Esophagus muscularis mucosa (tissue), 4 donors: ENCODE measurements around the gene REX1BD. TPM values are rescaled to one million over a fixed set of nuclear protein-coding genes. Genes with fewer than 3 reads are reported as not detected.
"Not testable (repeated sequence)": the region's sequence is repeated elsewhere in the genome, so short reads cannot be mapped to it uniquely, and the experiment has no call there.

Experiments used
- DNase-seq: peaks from one replicate; pipeline ENCODE4 v3.0.0-alpha.2; 2017; ENCODE audit errors: extremely low spot score
- H3K27ac ChIP-seq, 4 donors: fragments of 200-600 bp; sonication (generic); replicated peaks in 1 of 4; 1 replicate in 3 of 4; 2 replicates in 1 of 4; pipeline ENCODE4 v1.5.1; 2016 to 2019; ENCODE audit warnings: mild to moderate bottlenecking in 1 of 4
- H3K27me3 ChIP-seq, 4 donors: fragments of 200-600 bp; sonication (generic); one replicate each; pipeline versions ENCODE4 v1.5.1 to v1.6.0; 2016 to 2019
- H3K36me3 ChIP-seq, 4 donors: fragments of 200-600 bp; sonication (generic); one replicate each; pipeline ENCODE4 v1.5.1; 2016 to 2019
- H3K4me1 ChIP-seq, 4 donors: fragments of 200-600 bp; sonication (generic); one replicate each; pipeline ENCODE4 v1.5.1; 2016 to 2019
- H3K4me3 ChIP-seq, 4 donors: fragments of 200-600 bp; sonication (generic); 1 replicate in 2 of 4; 2 replicates in 2 of 4; pipeline ENCODE4 v1.5.1; 2016 to 2019; ENCODE audit warnings: mild to moderate bottlenecking in 4 of 4, moderate library complexity in 1 of 4
- H3K9me3 ChIP-seq, 4 donors: fragments of 200-600 bp; sonication (generic); 1 replicate in 3 of 4; 2 replicates in 1 of 4; pipeline ENCODE4 v1.5.1; 2016 to 2019
- EP300 ChIP-seq: sonication (generic); formaldehyde crosslinking; IDR thresholded peaks from one replicate; pipeline ENCODE4 v1.6.1; 2017; ENCODE audit warnings: antibody characterized with exemption
- POLR2A ChIP-seq: fragments of 450-650 bp; IDR thresholded peaks from one replicate; pipeline ENCODE4 v1.6.1; 2017; ENCODE audit warnings: antibody characterized with exemption, moderate library complexity, mild to moderate bottlenecking, low read depth
- POLR2AphosphoS5 ChIP-seq, 2 donors: sonication (generic); formaldehyde crosslinking; IDR thresholded peaks; one replicate each; pipeline ENCODE4 v1.6.1; 2017; ENCODE audit warnings: antibody characterized with exemption in 2 of 2
- WGBS: methylation state at CpG from one replicate; pipeline ENCODE4 v1.1.5; 2018; 5-methylcytosine and 5-hydroxymethylcytosine counted together
- intact Hi-C: fragments of 100-400 bp; cut with DNase I; formaldehyde crosslinking; loops from one replicate; pipeline ENCODE4 v1.15.1; 2023
- total RNA-seq, 4 donors: library from RNA; depleted of rRNA; stranded (reverse); fragments of >200 nt; gene quantifications; one replicate each; pipeline versions ENCODE4 v1.1.0 to v1.2.1, GENCODE V29; 2016
- TF ChIP-seq, protein P1 (sequence below), 3 experiments: fragments of 200-600 bp in 2 of 3; fragments of 450-650 bp in 1 of 3; sonication (generic) in 2 of 3; IDR thresholded peaks; one replicate each; pipeline ENCODE4 v1.5.1; 2017 to 2019; ENCODE audit warnings: antibody characterized with exemption in 3 of 3, mild to moderate bottlenecking in 2 of 3, moderate library complexity in 1 of 3

The REX1BD gene
- total RNA-seq, 4 donors from 2014 or later = 56.1 to 77.7 (median 67.0) TPM

DNA sequence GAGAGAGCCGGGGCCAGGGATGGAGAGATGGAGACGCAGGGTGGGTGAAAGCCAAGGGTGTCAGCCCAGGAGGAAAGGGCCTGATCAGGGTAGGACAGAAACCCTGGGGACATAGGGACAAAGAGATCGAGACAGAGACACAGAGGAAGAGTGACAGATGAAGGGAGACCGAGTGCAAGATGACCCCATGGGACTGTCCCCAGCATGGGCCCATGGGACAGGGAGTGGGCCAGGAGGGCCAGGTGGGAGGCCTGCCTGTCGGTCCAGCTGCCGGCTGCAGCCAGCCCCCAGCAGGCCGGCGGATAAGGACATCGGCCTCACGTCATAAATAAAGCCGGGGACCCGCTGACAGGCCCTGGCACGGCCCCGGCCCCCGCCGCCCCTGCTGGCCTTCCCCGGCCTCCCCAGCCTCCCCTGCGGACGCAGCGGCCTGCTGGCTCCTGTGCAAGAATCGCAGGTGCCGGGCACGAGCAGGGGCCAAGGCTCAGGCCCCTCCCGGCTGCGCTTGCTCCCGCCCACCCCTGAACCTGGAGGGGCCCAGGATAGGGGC, 6.3 kb downstream of the REX1BD start:
- peak overlapping the region in 2 of 4 donors; percentile 33 to 47 for H3K27ac ChIP-seq
- no peak for TF ChIP-seq POLR2A
- TF ChIP-seq EP300 = no peak
- no peaks in the 10 kb centered on the region for H3K9me3 ChIP-seq
- peak overlapping the region; percentile 47 to 63 (median 48) for H3K4me3 ChIP-seq
- peaks cover 19 to 31% (median 26%) of the 10 kb centered on the region in 4 donors for H3K4me1 ChIP-seq
- intact Hi-C loops = loop anchor here (5.0 kb wide), 2 partner anchors 82 to 252 kb away; no protein-coding TSS in a partner anchor
- H3K36me3 ChIP-seq = peaks cover 0 to 20% (median 8%) of the 10 kb centered on the region in 4 donors
- WGBS = 26% methylated on average over 20 of the region's 26 CpGs
- H3K27me3 ChIP-seq = peaks cover 0 to 25% (median 8%) of the 10 kb centered on the region in 4 donors
- no peak for DNase-seq

DNA sequence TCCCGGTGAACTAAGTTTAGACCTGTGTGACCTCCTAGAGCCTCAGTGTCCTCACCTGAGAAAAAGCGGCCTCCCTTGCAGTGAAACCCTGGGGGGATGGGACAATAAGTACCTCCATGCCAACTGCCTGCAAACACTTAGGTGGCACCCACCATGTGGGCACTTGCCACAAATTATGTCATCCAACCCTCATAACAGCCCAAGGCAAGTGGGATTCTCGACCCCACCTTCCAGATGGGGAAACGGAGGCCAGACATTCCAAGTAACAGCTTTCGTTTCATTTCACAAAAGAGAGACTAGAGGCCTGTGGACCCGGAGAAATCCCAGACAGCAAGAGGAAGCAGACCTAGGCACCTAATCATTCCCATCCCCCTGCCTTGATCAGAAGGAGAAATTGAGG, 6.9 kb downstream of the REX1BD start:
- WGBS = 68% methylated on average over 6 of the region's 6 CpGs
- H3K27me3 ChIP-seq = peaks cover 0 to 29% (median 8%) of the 10 kb centered on the region in 4 donors
- intact Hi-C loops = no loop called here
- peaks cover 0 to 18% (median 8%) of the 10 kb centered on the region in 4 donors for H3K36me3 ChIP-seq
- no peaks in the 10 kb centered on the region for H3K9me3 ChIP-seq
- H3K4me1 ChIP-seq = peaks cover 17 to 25% (median 21%) of the 10 kb centered on the region in 4 donors
- no peak for TF ChIP-seq POLR2AphosphoS5 (IDR thresholded peaks at IDR 0.05)
- no peak for TF ChIP-seq EP300
- TF ChIP-seq, protein P1, sequence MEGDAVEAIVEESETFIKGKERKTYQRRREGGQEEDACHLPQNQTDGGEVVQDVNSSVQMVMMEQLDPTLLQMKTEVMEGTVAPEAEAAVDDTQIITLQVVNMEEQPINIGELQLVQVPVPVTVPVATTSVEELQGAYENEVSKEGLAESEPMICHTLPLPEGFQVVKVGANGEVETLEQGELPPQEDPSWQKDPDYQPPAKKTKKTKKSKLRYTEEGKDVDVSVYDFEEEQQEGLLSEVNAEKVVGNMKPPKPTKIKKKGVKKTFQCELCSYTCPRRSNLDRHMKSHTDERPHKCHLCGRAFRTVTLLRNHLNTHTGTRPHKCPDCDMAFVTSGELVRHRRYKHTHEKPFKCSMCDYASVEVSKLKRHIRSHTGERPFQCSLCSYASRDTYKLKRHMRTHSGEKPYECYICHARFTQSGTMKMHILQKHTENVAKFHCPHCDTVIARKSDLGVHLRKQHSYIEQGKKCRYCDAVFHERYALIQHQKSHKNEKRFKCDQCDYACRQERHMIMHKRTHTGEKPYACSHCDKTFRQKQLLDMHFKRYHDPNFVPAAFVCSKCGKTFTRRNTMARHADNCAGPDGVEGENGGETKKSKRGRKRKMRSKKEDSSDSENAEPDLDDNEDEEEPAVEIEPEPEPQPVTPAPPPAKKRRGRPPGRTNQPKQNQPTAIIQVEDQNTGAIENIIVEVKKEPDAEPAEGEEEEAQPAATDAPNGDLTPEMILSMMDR (IDR thresholded peaks at IDR 0.05) = no peak
- TF ChIP-seq POLR2A = no peak
- no peak overlapping the region for H3K27ac ChIP-seq
- no peak for DNase-seq
- no peak overlapping the region for H3K4me3 ChIP-seq

DNA sequence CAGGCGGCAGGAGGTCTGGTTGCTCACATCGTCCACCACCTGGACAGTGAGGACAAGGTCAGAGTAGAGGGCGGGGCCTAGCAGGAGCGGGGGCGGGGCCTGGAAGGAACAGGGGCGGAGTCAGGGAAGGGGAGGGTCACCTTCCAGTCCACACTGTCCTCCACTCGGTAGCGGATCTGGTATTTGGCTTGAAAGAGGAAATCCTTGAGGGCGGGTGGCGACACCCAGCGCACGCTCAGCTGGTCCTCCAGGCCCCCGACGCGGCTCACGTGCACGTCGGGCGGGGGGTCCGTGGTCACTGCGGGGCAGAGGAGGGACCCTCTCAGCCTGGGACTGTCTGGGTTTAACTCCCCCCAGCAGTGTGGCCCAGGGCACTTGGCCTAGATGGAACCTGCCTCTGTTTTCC, 8.2 kb downstream of the REX1BD start:
- DNase-seq = no peak
- H3K27ac ChIP-seq = no peak overlapping the region
- H3K27me3 ChIP-seq = peaks cover 0 to 42% (median 8%) of the 10 kb centered on the region in 4 donors
- peaks cover 0 to 6% (median 0%) of the 10 kb centered on the region in 4 donors for H3K36me3 ChIP-seq
- no peak for TF ChIP-seq POLR2AphosphoS5 (IDR thresholded peaks at IDR 0.05)
- no peak for TF ChIP-seq POLR2A
- TF ChIP-seq, protein P1 (IDR thresholded peaks at IDR 0.05) = no peak
- TF ChIP-seq EP300 = no peak
- WGBS = 25% methylated on average over 11 of the region's 21 CpGs
- H3K4me1 ChIP-seq = peaks cover 17 to 22% (median 20%) of the 10 kb centered on the region in 4 donors
- H3K4me3 ChIP-seq = no peak overlapping the region
- H3K9me3 ChIP-seq = no peaks in the 10 kb centered on the region
- intact Hi-C loops = no loop called here

DNA sequence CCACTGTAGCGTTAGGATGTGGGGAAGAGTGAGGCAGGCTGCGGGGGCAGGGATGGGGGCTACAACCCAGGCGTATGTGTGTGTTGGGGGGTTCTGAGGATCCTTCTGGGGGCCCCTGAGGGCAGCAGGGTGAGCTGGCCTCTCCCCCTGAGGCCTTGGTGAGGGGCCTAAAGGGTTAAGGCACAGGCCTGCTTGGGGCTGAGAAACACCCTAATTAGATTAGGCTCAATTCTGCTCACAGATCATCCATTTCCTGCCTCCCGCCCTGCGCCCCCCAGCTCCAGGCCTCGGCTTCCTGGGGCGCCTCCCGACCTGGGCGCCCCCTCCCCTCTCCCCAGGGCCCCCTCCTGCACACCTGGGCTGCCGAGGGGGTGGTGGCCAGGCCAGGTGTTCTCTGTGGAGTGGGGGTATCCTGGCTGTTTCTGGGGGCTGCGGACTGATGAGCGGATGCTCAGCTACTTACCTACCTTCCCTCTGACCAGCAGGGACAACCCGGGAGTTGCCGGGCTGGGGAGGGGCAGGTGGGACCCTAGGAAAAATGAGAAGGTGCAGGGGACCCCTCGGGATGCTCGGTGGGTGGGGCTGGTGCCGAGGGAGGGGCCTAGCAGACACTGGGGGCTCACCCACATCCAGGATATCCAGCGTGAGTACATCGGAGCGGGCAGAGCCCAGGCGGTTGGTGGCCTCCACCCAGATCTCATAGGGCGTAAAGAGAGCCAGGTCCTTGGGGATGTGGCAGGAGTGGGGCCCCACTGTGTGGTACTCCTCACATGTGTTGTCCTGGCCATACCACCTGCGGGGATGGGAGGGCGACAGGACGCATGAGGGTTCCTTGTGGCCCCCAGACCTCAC, 9.4 kb downstream of the REX1BD start:
- 49% methylated on average over 9 of the region's 25 CpGs for WGBS
- TF ChIP-seq POLR2A = no peak
- TF ChIP-seq, protein P1 (IDR thresholded peaks at IDR 0.05) = no peak

DNA sequence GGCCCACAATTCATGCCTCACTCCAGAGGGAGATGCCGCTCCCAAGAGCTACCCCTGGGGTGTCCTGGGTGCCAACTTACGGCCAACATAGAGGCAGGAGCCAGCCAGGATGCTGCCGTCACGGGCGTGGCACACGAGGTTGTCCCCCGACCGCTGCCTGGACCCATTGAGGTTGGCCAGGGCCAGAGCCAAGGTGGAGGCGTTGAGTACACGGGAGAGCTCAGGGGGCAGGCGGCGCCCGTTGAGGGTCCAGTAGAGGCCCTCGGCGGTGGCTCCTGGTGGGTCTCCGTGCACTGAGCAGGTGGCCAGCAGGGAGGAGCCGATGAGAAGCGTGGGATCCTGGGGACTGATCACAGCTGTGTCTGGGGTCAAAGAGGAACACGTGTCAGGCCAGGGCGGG, 10.9 kb downstream of the REX1BD start:
- intact Hi-C loops = no loop called here
- peaks cover 0 to 69% (median 18%) of the 10 kb centered on the region in 4 donors for H3K27me3 ChIP-seq

More for the DNA sequence above, 9.4 kb downstream of the REX1BD start:
- Histone ChIP-seq H3K27me3 (peaks cover 0 to 55% (median 8%) of the 10 kb centered on the region in 4 donors), H3K36me3 (no peaks in the 10 kb centered on the region), H3K4me1 (peaks cover 17 to 22% (median 20%) of the 10 kb centered on the region in 4 donors), H3K27ac (no peak overlapping the region), H3K9me3 (no peaks in the 10 kb centered on the region), H3K4me3 (no peak overlapping the region)
- intact Hi-C loops = no loop called here
- no peak for DNase-seq

DNA sequence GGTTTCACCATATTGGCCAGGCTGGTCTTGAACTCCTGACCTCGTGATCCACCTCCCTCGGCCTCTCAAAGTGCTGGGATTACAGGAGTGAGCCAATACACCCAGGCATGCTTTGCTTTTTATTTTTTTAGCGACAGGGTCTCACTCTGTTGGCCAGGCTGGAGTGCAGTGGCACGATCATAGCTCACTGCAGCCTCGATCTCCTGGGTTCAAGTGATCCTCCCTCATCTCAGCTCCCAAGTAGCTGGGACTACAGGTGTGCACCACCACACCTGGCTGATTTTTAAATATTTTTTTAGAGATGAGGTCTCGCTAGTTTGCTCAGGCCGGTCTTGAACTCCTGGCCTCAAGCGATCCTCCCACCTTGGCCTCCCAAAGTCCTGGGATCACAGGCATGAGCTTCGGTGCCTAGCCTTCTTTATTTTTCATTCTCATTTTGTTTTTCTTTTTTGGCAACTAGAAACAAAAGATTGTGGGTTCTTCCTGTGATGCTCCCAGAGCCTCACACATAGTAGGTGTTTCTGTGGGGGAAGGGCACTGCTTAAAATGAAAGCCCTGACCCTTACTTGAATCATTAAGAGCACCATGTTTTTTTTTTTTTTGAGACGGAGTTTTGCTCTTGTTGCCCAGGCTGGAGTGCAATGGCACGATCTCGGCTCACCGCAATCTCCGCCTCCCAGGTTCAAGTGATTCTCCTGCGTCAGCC, 12.2 kb downstream of the REX1BD start:
- WGBS = 94% methylated on average over 15 of the region's 15 CpGs
- H3K4me1 ChIP-seq = peaks cover 7 to 26% (median 18%) of the 10 kb centered on the region in 4 donors
- H3K27me3 ChIP-seq = peaks cover 2 to 83% (median 30%) of the 10 kb centered on the region in 4 donors
- H3K36me3 ChIP-seq, H3K9me3 ChIP-seq, intact Hi-C loops, DNase-seq, H3K27ac ChIP-seq, H3K4me3 ChIP-seq: not testable (repeated sequence)

More for the DNA sequence above, 10.9 kb downstream of the REX1BD start:
- no peak for DNase-seq
- Histone ChIP-seq H3K36me3 (no peaks in the 10 kb centered on the region), H3K4me3 (no peak overlapping the region), H3K4me1 (peaks cover 17 to 23% (median 22%) of the 10 kb centered on the region in 4 donors), H3K27ac (no peak overlapping the region), H3K9me3 (no peaks in the 10 kb centered on the region)
- WGBS = 86% methylated on average over 20 of the region's 20 CpGs
- TF ChIP-seq POLR2A = no peak
- TF ChIP-seq EP300 = no peak
